Nephron (organoid): ENCODE data around the gene OTULINL.

ENCODE experiments used
- H3K27ac Mint-ChIP-seq, 3 experiments: 2 replicates each; pipeline ENCODE4 v1.8.0; 2020; ENCODE audit warnings: mixed read lengths in 3 of 3, mild to moderate bottlenecking in 2 of 3, moderate library complexity in 1 of 3
- H3K27me3 Mint-ChIP-seq: 2 replicates; pipeline ENCODE4 v1.8.0; 2021; ENCODE audit warnings: low read depth, mild to moderate bottlenecking, moderate library complexity, mixed read lengths
- H3K36me3 Mint-ChIP-seq: 2 replicates; pipeline ENCODE4 v1.8.0; 2020; ENCODE audit warnings: low read depth, mixed read lengths
- H3K4me1 Mint-ChIP-seq: 2 replicates; pipeline ENCODE4 v1.8.0; 2020; ENCODE audit warnings: mixed read lengths
- H3K4me3 Mint-ChIP-seq, 3 experiments: 2 replicates each; pipeline ENCODE4 v1.8.0; 2020; ENCODE audit warnings: mild to moderate bottlenecking in 3 of 3, mixed read lengths in 3 of 3, moderate library complexity in 2 of 3
- H3K9me3 Mint-ChIP-seq: 2 replicates; pipeline ENCODE4 v1.8.0; 2020; ENCODE audit warnings: mixed read lengths
- CTCF ChIP-seq, 3 experiments: fragments of 200-600 bp; sonication (generic); IDR thresholded peaks; one replicate each; pipeline ENCODE4 v1.5.0; 2021; ENCODE audit warnings: antibody characterized with exemption in 3 of 3; ENCODE audit not compliant: unreplicated experiment in 3 of 3

OTULINL gene

GRCh38 chr5:14635656-14636055 lies 54.1 kb downstream of the OTULINL start:
- Mint-ChIP-seq H3K4me1 (no peaks in the 10 kb centered on the region), H3K9me3 (no peaks in the 10 kb centered on the region), H3K27ac (no peak overlapping the region), H3K4me3 (no peak overlapping the region), H3K36me3 (no peaks in the 10 kb centered on the region), H3K27me3 (peaks cover 12% of the 10 kb centered on the region)
- no peak for TF ChIP-seq CTCF (IDR thresholded peaks at IDR 0.05; ENCODE audit: unreplicated experiment in 3 of 3)

- Mint-ChIP-seq H3K4me1 (no peaks in the 10 kb centered on the region), H3K27ac (no peak overlapping the region), H3K27me3 (peaks cover 27% of the 10 kb centered on the region), H3K9me3 (peaks cover 4% of the 10 kb centered on the region), H3K36me3 (no peaks in the 10 kb centered on the region), H3K4me3 (no peak overlapping the region)
- no peak for TF ChIP-seq CTCF (IDR thresholded peaks at IDR 0.05; ENCODE audit: unreplicated experiment in 3 of 3)
Observed at GRCh38 chr5:14640765-14641164, 59.2 kb downstream of the OTULINL start.

- no peak overlapping the region for H3K27ac Mint-ChIP-seq
- TF ChIP-seq CTCF (IDR thresholded peaks at IDR 0.05; ENCODE audit: unreplicated experiment in 3 of 3): no peak
- no peak overlapping the region for H3K4me3 Mint-ChIP-seq
- H3K4me1 Mint-ChIP-seq: peaks cover 5% of the 10 kb centered on the region
- peaks cover 35% of the 10 kb centered on the region for H3K27me3 Mint-ChIP-seq
- peaks cover 4% of the 10 kb centered on the region for H3K9me3 Mint-ChIP-seq
- H3K36me3 Mint-ChIP-seq: no peaks in the 10 kb centered on the region
Observed at GRCh38 chr5:14644623-14645237, 63.1 kb downstream of the OTULINL start.

- no peaks in the 10 kb centered on the region for H3K36me3 Mint-ChIP-seq
- no peaks in the 10 kb centered on the region for H3K9me3 Mint-ChIP-seq
- H3K27me3 Mint-ChIP-seq: peaks cover 42% of the 10 kb centered on the region
- no peak overlapping the region for H3K4me3 Mint-ChIP-seq
- H3K4me1 Mint-ChIP-seq: peaks cover 5% of the 10 kb centered on the region
- no peak overlapping the region for H3K27ac Mint-ChIP-seq
- TF ChIP-seq CTCF (IDR thresholded peaks at IDR 0.05; ENCODE audit: unreplicated experiment in 3 of 3): no peak
Observed at GRCh38 chr5:14650052-14650451, 68.5 kb downstream of the OTULINL start.

GRCh38 chr5:14655146-14655741 lies 73.7 kb downstream of the OTULINL start:
- Mint-ChIP-seq H3K4me3 (no peak overlapping the region), H3K27ac (no peak overlapping the region), H3K36me3 (no peaks in the 10 kb centered on the region), H3K27me3 (peaks cover 17% of the 10 kb centered on the region), H3K4me1 (no peaks in the 10 kb centered on the region), H3K9me3 (no peaks in the 10 kb centered on the region)
- TF ChIP-seq CTCF (IDR thresholded peaks at IDR 0.05; ENCODE audit: unreplicated experiment in 3 of 3): no peak

- Mint-ChIP-seq H3K4me3 (no peak overlapping the region), H3K4me1 (no peaks in the 10 kb centered on the region), H3K27ac (no peak overlapping the region), H3K36me3 (no peaks in the 10 kb centered on the region), H3K27me3 (peaks cover 8% of the 10 kb centered on the region), H3K9me3 (no peaks in the 10 kb centered on the region)
- TF ChIP-seq CTCF (IDR thresholded peaks at IDR 0.05; ENCODE audit: unreplicated experiment in 3 of 3): no peak
Observed at GRCh38 chr5:14656898-14657297, 75.3 kb downstream of the OTULINL start.
